K562 (cell line): Measurements from ENCODE around the gene ACRBP. TPM values are rescaled to one million over a fixed set of nuclear protein-coding genes. Genes with fewer than 3 reads are reported as not detected.

Experiments
- ATF7 ChIP-seq: fragments of 450-650 bp; IDR thresholded peaks from 2 replicates; pipeline ENCODE4 v1.7.1; 2014; ENCODE audit warnings: mild to moderate bottlenecking, moderate library complexity
- C11orf30 ChIP-seq: fragments of 450-650 bp; IDR thresholded peaks from 2 replicates; pipeline ENCODE4 v1.6.1; 2016; ENCODE audit warnings: low read depth, mild to moderate bottlenecking
- DMBX1 ChIP-seq: fragments of 250-450 bp; sonication (Bioruptor Pico); IDR thresholded peaks from 2 replicates; pipeline ENCODE4 v1.8.0; 2022; ENCODE audit warnings: inconsistent platforms, mild to moderate bottlenecking, moderate library complexity, borderline replicate concordance
- ETV5 ChIP-seq: sonication (generic); formaldehyde crosslinking; IDR thresholded peaks from 2 replicates; pipeline ENCODE4 v1.4.0; 2020; ENCODE audit warnings: low read depth, mild to moderate bottlenecking, missing genetic modification reagents
- FOXK2 ChIP-seq, 2 experiments: fragments of 450-650 bp; IDR thresholded peaks in 1 of 2; conservative IDR thresholded peaks in 1 of 2; 2 replicates each; pipeline ENCODE4 v1.6.1; 2016; ENCODE audit warnings: low read depth in 2 of 2, mild to moderate bottlenecking in 1 of 2
- GABPA ChIP-seq: fragments of 200-800 bp; sonication (Bioruptor generic); conservative IDR thresholded peaks from 2 replicates; pipeline ENCODE4 v1.6.1; 2016; ENCODE audit warnings: low read depth, missing genetic modification characterization, missing compliant biosample characterization
- HDGF ChIP-seq: fragments of 450-650 bp; IDR thresholded peaks from 2 replicates; pipeline ENCODE4 v1.6.1; 2016
- HIVEP1 ChIP-seq: fragments of 250-450 bp; sonication (Bioruptor Pico); IDR thresholded peaks from 2 replicates; pipeline ENCODE4 v1.4.0; 2020; ENCODE audit warnings: mild to moderate bottlenecking
- IRF2 ChIP-seq: sonication (generic); formaldehyde crosslinking; IDR thresholded peaks from 2 replicates; pipeline ENCODE4 v1.8.1; 2022; ENCODE audit warnings: mild to moderate bottlenecking, missing genetic modification reagents
- KLF1 ChIP-seq: fragments of 450-650 bp; IDR thresholded peaks from 2 replicates; pipeline ENCODE4 v1.6.1; 2016; ENCODE audit warnings: missing genetic modification characterization, missing compliant biosample characterization
- L3MBTL2 ChIP-seq: fragments of 450-650 bp; IDR thresholded peaks from 2 replicates; pipeline ENCODE4 v1.6.1; 2016; ENCODE audit warnings: mild to moderate bottlenecking, moderate library complexity
- MAZ ChIP-seq, 2 experiments: fragments of 450-650 bp in 1 of 2; sonication (generic) in 1 of 2; formaldehyde crosslinking; IDR thresholded peaks in 1 of 2; conservative IDR thresholded peaks in 1 of 2; 2 replicates each; pipeline versions ENCODE4 v1.4.0 to v1.5.0; 2020; ENCODE audit warnings: mild to moderate bottlenecking in 1 of 2, missing genetic modification reagents in 1 of 2
- MEF2A ChIP-seq: IDR thresholded peaks from 2 replicates; pipeline ENCODE4 v1.6.1; 2011; ENCODE audit warnings: low read depth, mild to moderate bottlenecking, low read length, moderate library complexity; ENCODE audit not compliant: control insufficient read depth
- NFXL1 ChIP-seq: fragments of 450-650 bp; formaldehyde crosslinking; IDR thresholded peaks from 2 replicates; pipeline ENCODE4 v1.4.0; 2021; ENCODE audit warnings: mild to moderate bottlenecking
- RUNX1 ChIP-seq: sonication (generic); IDR thresholded peaks from 2 replicates; pipeline ENCODE4 v1.6.1; 2016; ENCODE audit warnings: antibody characterized with exemption, low read depth
- SMARCE1 ChIP-seq: fragments of 450-650 bp; IDR thresholded peaks from 2 replicates; pipeline ENCODE4 v1.7.1; 2016; ENCODE audit warnings: mild to moderate bottlenecking
- SRF ChIP-seq, 2 experiments: fragments of 250-450, 450-650 bp in 1 of 2; sonication (Bioruptor Pico) in 1 of 2; sonication (generic) in 1 of 2; formaldehyde crosslinking; IDR thresholded peaks; 2 replicates each; pipeline versions ENCODE4 v1.5.0 to v1.5.1; 2020 to 2022; ENCODE audit warnings: mild to moderate bottlenecking in 1 of 2, missing genetic modification reagents in 1 of 2
- STAT5A ChIP-seq: IDR thresholded peaks from 2 replicates; pipeline ENCODE4 v1.6.1; 2012; ENCODE audit warnings: low read length, inconsistent platforms, borderline replicate concordance
- SUPT5H ChIP-seq: fragments of 450-650 bp; IDR thresholded peaks from 2 replicates; pipeline ENCODE4 v1.6.1; 2016
- ZEB2 ChIP-seq: fragments of 450-650 bp; IDR thresholded peaks from 2 replicates; pipeline ENCODE4 v1.6.1; 2016
- ZNF239 ChIP-seq: fragments of 250-450 bp; sonication (Bioruptor Pico); IDR thresholded peaks from 2 replicates; pipeline ENCODE4 v1.4.0; 2020; ENCODE audit warnings: mild to moderate bottlenecking
- ZNF24 ChIP-seq: fragments of 450-650 bp; IDR thresholded peaks from 2 replicates; pipeline ENCODE4 v1.6.1; 2016
- ZNF436 ChIP-seq: fragments of 250-450, 450-650 bp; sonication (Bioruptor Pico); formaldehyde crosslinking; IDR thresholded peaks from 2 replicates; pipeline ENCODE4 v1.7.0; 2020; ENCODE audit warnings: mild to moderate bottlenecking
- ZNF766 ChIP-seq: fragments of 200-800 bp; sonication (Bioruptor generic); conservative IDR thresholded peaks from 2 replicates; pipeline ENCODE4 v1.6.1; 2016; ENCODE audit warnings: missing genetic modification characterization, missing compliant biosample characterization
- polyA plus RNA-seq, 8 experiments: library from polyadenylated mRNA; depleted of rRNA in 4 of 8; stranded (reverse) in 5 of 8; unstranded in 3 of 8; fragments of >200 nt; fragmentation: Nextera tagmentation in 2 of 8; fragmentation: Illumina TruSeq in 1 of 8; extraction: Ambion mirVana in 2 of 8; extraction: Trizol in 1 of 8; gene quantifications; 2 replicates each; pipeline versions ENCODE4 v1.2.1 to v1.2.3, GENCODE V29; 2011 to 2014; ENCODE audit warnings: inconsistent platforms in 1 of 8, missing spikeins in 1 of 8
- total RNA-seq, 7 experiments: library from RNA; depleted of rRNA in 6 of 7; stranded (reverse); fragments of >200 nt in 6 of 7; fragmentation: Illumina TruSeq in 2 of 7; extraction: Trizol in 2 of 7; gene quantifications; 2 replicates each; pipeline versions ENCODE4 v1.2.1 to v1.2.3, GENCODE V29; 2011 to 2021; ENCODE audit warnings: low replicate concordance in 1 of 7
- TF ChIP-seq, protein P1 (sequence below): fragments of 450-650 bp; formaldehyde crosslinking; IDR thresholded peaks from 2 replicates; pipeline ENCODE4 v1.4.0; 2020; ENCODE audit warnings: mild to moderate bottlenecking, mixed read lengths
- TF ChIP-seq, protein P2 (sequence below): fragments of 450-650 bp; conservative IDR thresholded peaks from 2 replicates; pipeline ENCODE4 v1.6.1; 2016; ENCODE audit warnings: missing genetic modification characterization, low read depth, mild to moderate bottlenecking, control low read depth, missing compliant biosample characterization
- TF ChIP-seq, protein P3 (sequence below): fragments of 250-450 bp; sonication (Bioruptor Pico); IDR thresholded peaks from 2 replicates; pipeline ENCODE4 v1.4.0; 2020; ENCODE audit warnings: mild to moderate bottlenecking

The ACRBP gene
- total and polyA plus RNA-seq, 9 of the 15 experiments (the other 6 are each of a cell fraction or from before 2014, with no cell fraction given): 3.1 to 31.8 (median 8.4) TPM

GRCh38 chr12:6613776-6614512 lies 33.3 kb downstream of the ACRBP start (continued):
- TF ChIP-seq ZNF24: no peak
- TF ChIP-seq IRF2: no peak
- TF ChIP-seq SRF (CRISPR knock-in tag; IDR thresholded peaks at IDR 0.05): peak in 1 of 2 experiments; percentile 84; a peak in 1 of 4 replicates
- TF ChIP-seq ATF7: peak; percentile 16; the same call in 1 of the 2 replicates
- TF ChIP-seq ZNF766 (CRISPR knock-in tag): peak; percentile 84
- TF ChIP-seq, protein P1, sequence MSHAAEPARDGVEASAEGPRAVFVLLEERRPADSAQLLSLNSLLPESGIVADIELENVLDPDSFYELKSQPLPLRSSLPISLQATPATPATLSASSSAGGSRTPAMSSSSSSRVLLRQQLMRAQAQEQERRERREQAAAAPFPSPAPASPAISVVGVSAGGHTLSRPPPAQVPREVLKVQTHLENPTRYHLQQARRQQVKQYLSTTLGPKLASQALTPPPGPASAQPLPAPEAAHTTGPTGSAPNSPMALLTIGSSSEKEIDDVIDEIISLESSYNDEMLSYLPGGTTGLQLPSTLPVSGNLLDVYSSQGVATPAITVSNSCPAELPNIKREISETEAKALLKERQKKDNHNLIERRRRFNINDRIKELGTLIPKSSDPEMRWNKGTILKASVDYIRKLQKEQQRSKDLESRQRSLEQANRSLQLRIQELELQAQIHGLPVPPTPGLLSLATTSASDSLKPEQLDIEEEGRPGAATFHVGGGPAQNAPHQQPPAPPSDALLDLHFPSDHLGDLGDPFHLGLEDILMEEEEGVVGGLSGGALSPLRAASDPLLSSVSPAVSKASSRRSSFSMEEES (CRISPR knock-in tag): no peak
- TF ChIP-seq, protein P2, sequence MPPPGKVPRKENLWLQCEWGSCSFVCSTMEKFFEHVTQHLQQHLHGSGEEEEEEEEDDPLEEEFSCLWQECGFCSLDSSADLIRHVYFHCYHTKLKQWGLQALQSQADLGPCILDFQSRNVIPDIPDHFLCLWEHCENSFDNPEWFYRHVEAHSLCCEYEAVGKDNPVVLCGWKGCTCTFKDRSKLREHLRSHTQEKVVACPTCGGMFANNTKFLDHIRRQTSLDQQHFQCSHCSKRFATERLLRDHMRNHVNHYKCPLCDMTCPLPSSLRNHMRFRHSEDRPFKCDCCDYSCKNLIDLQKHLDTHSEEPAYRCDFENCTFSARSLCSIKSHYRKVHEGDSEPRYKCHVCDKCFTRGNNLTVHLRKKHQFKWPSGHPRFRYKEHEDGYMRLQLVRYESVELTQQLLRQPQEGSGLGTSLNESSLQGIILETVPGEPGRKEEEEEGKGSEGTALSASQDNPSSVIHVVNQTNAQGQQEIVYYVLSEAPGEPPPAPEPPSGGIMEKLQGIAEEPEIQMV (tag): no peak
- no peak for TF ChIP-seq ZEB2
- TF ChIP-seq HIVEP1 (CRISPR knock-in tag): no peak
- no peak for TF ChIP-seq C11orf30
- TF ChIP-seq DMBX1: peak; percentile 68; the same call in 1 of the 2 replicates
- TF ChIP-seq KLF1 (tag): no peak
- peak; percentile 92; the same call in 1 of the 2 replicates for TF ChIP-seq HDGF
- no peak for TF ChIP-seq ETV5 (CRISPR knock-in tag)
- TF ChIP-seq SUPT5H: peak; percentile 72
- no peak for TF ChIP-seq RUNX1
- TF ChIP-seq ZNF239 (CRISPR knock-in tag): no peak
- peak; percentile 33 for TF ChIP-seq L3MBTL2
- no peak for TF ChIP-seq STAT5A
- TF ChIP-seq NFXL1 (CRISPR knock-in tag): 0 out of 2 replicates have a peak, but pooled peaks have one; percentile 31
- TF ChIP-seq FOXK2 (conservative IDR thresholded peaks at IDR 0.05 in 1 of 2, IDR thresholded peaks at IDR 0.05 in 1 of 2; ENCODE audit: low read depth in 2 of 2): peak; percentile 18 to 42; a peak in 2 of 4 replicates
- TF ChIP-seq, protein P3, sequence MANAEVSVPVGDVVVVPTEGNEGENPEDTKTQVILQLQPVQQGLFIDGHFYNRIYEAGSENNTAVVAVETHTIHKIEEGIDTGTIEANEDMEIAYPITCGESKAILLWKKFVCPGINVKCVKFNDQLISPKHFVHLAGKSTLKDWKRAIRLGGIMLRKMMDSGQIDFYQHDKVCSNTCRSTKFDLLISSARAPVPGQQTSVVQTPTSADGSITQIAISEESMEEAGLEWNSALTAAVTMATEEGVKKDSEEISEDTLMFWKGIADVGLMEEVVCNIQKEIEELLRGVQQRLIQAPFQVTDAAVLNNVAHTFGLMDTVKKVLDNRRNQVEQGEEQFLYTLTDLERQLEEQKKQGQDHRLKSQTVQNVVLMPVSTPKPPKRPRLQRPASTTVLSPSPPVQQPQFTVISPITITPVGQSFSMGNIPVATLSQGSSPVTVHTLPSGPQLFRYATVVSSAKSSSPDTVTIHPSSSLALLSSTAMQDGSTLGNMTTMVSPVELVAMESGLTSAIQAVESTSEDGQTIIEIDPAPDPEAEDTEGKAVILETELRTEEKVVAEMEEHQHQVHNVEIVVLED (CRISPR knock-in tag): no peak
- 0 out of 2 replicates have a peak, but pooled peaks have one; percentile 26 for TF ChIP-seq SMARCE1
- TF ChIP-seq MEF2A: no peak
- peak; percentile 81 to 94 for TF ChIP-seq MAZ (CRISPR knock-in tag; conservative IDR thresholded peaks at IDR 0.05 in 1 of 2, IDR thresholded peaks at IDR 0.05 in 1 of 2)
- TF ChIP-seq ZNF436 (CRISPR knock-in tag): no peak
- peak; percentile 28; the same call in 1 of the 2 replicates for TF ChIP-seq GABPA (tag)
